ENCODE measurements around the gene SCN2A.

- TF ChIP-seq MAX (CRISPR knock-in tag; IDR thresholded peaks at IDR 0.05) (no peak), FOXP4 (CRISPR knock-in tag; IDR thresholded peaks at IDR 0.05) (no peak), ZBTB21 (CRISPR knock-in tag; IDR thresholded peaks at IDR 0.05; ENCODE audit: borderline replicate concordance) (no peak), TP53 (CRISPR knock-in tag; IDR thresholded peaks at IDR 0.05) (no peak), CTCF (IDR thresholded peaks at IDR 0.05) (no peak), PRDM15 (CRISPR knock-in tag; IDR thresholded peaks at IDR 0.05) (no peak), SMAD3 (CRISPR knock-in tag; IDR thresholded peaks at IDR 0.05; ENCODE audit: borderline replicate concordance) (no peak), MXD4 (CRISPR knock-in tag; IDR thresholded peaks at IDR 0.05; ENCODE audit: borderline replicate concordance) (no peak), ETV6 (CRISPR knock-in tag; IDR thresholded peaks at IDR 0.05) (no peak), ZNF232 (CRISPR knock-in tag; IDR thresholded peaks at IDR 0.05) (no peak), ZNF121 (CRISPR knock-in tag; IDR thresholded peaks at IDR 0.05) (no peak), NFATC4 (CRISPR knock-in tag; IDR thresholded peaks at IDR 0.05) (no peak)
Measured at GRCh38 chr2:165402162-165402561, 162.9 kb downstream of the SCN2A start.

All from WTC11 (cell line).